K562 (cell line): Measurements from ENCODE around the gene CD72.

Source experiments
- CBX5 ChIP-seq: IDR thresholded peaks from 2 replicates; pipeline ENCODE4 v1.6.1; 2014; ENCODE audit warnings: low read depth, borderline replicate concordance
- FIP1L1 ChIP-seq: fragments of 200-400 bp; formaldehyde crosslinking; IDR thresholded peaks from 2 replicates; pipeline ENCODE4 v1.6.1; 2018; ENCODE audit warnings: mild to moderate bottlenecking, low read depth, low read length; ENCODE audit not compliant: poor library complexity, severe bottlenecking
- MEIS2 ChIP-seq: fragments of 450-650 bp; IDR thresholded peaks from 2 replicates; pipeline ENCODE4 v1.6.1; 2014; ENCODE audit warnings: mild to moderate bottlenecking; ENCODE audit not compliant: partially characterized antibody
- RNF2 ChIP-seq: sonication (generic); IDR thresholded peaks from 2 replicates; pipeline ENCODE4 v1.6.1; 2016
- YBX1 ChIP-seq: fragments of 450-650 bp; IDR thresholded peaks from 2 replicates; pipeline ENCODE4 v1.7.1; 2016; ENCODE audit warnings: mild to moderate bottlenecking
- ZFX ChIP-seq: sonication (generic); formaldehyde crosslinking; IDR thresholded peaks from 2 replicates; pipeline ENCODE4 v1.8.0; 2022; ENCODE audit warnings: mild to moderate bottlenecking, missing genetic modification reagents, moderate library complexity
- TF ChIP-seq, protein P1 (sequence below), 3 experiments: IDR thresholded peaks in 2 of 3; conservative IDR thresholded peaks in 1 of 3; 2 replicates each; pipeline ENCODE4 v1.5.1; 2011 to 2012; ENCODE audit warnings: low read length in 3 of 3, mild to moderate bottlenecking in 3 of 3, control low read depth in 2 of 3, improper control_type of control experiment in 1 of 3, inconsistent platforms in 1 of 3, low read depth in 1 of 3, mixed read lengths in 1 of 3, moderate library complexity in 1 of 3; ENCODE audit not compliant: insufficient read depth in 2 of 3
- TF ChIP-seq, protein P2 (sequence below), 2 experiments: IDR thresholded peaks; 2 replicates each; pipeline ENCODE4 v1.6.1; 2012; ENCODE audit warnings: improper control_type of control experiment in 2 of 2, low read depth in 2 of 2, low read length in 2 of 2, borderline replicate concordance in 1 of 2

DNA sequence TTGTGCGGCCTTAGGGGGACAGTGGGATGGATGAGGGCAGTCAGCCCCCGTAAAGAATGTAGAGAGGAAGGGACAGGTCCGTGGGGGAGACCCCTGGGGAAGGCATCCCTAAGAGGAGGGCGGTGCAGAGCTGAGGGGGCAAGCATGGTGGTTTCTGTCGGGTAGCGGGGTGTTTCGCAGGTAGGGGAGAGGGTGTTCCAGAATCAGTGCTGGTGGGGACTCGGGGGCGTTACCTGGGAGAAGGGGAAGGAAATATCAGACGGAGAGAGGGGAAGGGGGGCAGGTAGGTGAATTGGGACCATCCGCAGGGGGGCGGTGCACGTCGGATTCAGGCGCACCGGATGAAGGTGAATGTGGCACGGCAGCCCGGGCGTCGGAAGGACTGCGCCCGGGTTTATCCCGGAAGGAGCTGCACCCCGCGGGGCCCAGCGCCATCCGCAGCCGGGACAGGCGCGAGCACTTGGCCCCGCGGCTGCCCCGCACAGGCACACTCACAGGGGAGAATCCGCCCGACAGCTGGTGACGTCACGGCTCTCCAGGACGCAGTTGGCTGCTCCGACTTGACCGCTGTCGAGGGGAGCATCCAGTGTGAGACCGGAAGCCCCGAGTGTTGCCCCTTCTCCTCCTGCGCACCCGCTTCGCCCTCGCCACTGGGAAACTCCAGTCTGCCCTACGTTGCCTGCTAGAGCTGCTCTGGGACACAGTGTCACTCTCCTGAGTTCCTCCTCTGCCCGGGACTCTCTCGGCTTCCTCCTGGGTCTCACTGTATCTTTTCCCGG is 1.3 kb downstream of the CD72 start:
- TF ChIP-seq YBX1 (no peak), MEIS2 (no peak), FIP1L1 (no peak), CBX5 (no peak), ZFX (CRISPR knock-in tag) (no peak), RNF2 (no peak)
- TF ChIP-seq, protein P1, sequence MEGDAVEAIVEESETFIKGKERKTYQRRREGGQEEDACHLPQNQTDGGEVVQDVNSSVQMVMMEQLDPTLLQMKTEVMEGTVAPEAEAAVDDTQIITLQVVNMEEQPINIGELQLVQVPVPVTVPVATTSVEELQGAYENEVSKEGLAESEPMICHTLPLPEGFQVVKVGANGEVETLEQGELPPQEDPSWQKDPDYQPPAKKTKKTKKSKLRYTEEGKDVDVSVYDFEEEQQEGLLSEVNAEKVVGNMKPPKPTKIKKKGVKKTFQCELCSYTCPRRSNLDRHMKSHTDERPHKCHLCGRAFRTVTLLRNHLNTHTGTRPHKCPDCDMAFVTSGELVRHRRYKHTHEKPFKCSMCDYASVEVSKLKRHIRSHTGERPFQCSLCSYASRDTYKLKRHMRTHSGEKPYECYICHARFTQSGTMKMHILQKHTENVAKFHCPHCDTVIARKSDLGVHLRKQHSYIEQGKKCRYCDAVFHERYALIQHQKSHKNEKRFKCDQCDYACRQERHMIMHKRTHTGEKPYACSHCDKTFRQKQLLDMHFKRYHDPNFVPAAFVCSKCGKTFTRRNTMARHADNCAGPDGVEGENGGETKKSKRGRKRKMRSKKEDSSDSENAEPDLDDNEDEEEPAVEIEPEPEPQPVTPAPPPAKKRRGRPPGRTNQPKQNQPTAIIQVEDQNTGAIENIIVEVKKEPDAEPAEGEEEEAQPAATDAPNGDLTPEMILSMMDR (IDR thresholded peaks at IDR 0.05 in 2 of 3, conservative IDR thresholded peaks at IDR 0.05 in 1 of 3; ENCODE audit: insufficient read depth in 2 of 3, low read depth in 1 of 3, low read length in 3 of 3), result no peak
- TF ChIP-seq, protein P2, sequence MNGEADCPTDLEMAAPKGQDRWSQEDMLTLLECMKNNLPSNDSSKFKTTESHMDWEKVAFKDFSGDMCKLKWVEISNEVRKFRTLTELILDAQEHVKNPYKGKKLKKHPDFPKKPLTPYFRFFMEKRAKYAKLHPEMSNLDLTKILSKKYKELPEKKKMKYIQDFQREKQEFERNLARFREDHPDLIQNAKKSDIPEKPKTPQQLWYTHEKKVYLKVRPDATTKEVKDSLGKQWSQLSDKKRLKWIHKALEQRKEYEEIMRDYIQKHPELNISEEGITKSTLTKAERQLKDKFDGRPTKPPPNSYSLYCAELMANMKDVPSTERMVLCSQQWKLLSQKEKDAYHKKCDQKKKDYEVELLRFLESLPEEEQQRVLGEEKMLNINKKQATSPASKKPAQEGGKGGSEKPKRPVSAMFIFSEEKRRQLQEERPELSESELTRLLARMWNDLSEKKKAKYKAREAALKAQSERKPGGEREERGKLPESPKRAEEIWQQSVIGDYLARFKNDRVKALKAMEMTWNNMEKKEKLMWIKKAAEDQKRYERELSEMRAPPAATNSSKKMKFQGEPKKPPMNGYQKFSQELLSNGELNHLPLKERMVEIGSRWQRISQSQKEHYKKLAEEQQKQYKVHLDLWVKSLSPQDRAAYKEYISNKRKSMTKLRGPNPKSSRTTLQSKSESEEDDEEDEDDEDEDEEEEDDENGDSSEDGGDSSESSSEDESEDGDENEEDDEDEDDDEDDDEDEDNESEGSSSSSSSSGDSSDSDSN (IDR thresholded peaks at IDR 0.05; ENCODE audit: borderline replicate concordance in 1 of 2, low read depth in 2 of 2, low read length in 2 of 2), result no peak
